ENCODE data around the gene PABPC3.

Gene PABPC3

GRCh38 chr13:25095851-25096453, at the start of gene PABPC3:
Gene PABPC3 (plus strand): TSS chr13:25096136. CDS start chr13:25096199, 63 bp downstream.
- DNase-seq, result no peak

DNA sequence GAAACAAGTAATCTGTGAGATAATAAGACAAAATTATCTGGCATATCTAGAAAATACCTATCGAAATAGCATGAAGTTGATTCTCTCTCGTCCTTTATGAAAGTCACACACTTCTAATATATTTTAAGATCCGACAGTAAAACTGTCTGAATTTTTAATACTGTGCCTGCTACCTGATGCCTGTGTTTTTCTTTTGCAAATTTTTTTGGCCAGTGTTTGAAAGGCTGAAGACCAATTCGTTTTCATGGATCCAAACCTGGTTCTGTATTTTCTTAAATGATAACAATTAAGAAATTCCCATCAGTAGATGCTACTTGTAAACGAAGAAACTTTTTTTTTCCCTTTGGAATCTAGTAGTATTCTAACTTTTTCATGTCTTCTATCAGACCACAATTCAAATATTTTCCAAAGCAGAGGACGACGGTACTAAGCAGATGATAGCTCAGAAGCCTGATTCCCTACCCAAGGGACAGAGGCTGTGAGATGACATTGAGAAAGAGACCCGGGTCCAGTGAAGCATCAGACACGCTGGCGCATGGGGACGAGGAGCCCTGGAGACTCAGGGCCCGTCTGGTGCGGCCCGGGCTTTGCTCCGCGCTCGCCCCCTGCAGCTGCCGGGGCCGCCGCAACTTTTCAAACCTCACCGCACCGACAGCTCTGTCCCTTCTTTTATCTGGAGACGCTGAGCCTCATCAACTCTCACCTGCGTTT, 49.5 kb upstream of the PABPC3 start:
- no peak for DNase-seq

GRCh38 chr13:25046985-25047511, 48.9 kb upstream of the PABPC3 start:
- DNase-seq, result no peak

GRCh38 chr13:25051065-25051464, 44.9 kb upstream of the PABPC3 start:
- no peak for DNase-seq

GRCh38 chr13:25059166-25059565, 36.8 kb upstream of the PABPC3 start:
- DNase-seq, result no peak

- DNase-seq, result no peak
These were observed 36.0 kb upstream of the PABPC3 start for GRCh38 chr13:25059958-25060357.

DNA sequence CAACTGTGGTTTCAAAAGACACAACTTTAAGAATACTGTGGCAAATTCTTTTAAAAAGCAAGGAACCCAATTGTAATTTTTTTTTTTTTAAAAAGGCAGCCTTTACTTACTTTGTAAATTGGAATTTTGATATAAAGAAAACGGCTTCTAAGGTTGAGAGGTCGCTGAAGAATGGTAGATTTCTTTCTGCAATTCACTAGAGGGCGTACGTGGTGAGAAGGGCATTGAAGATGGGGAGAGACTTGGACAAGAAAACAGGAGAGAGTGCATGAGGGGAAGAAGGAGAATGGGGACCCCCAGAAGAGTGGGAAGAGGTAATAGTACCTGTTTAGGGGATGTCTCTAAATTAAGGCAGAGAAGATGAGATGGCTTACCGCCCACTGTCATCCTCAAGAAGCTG, 33.5 kb upstream of the PABPC3 start:
- no peak for DNase-seq

GRCh38 chr13:25064396-25064795, 31.5 kb upstream of the PABPC3 start:
- DNase-seq, result no peak

DNA sequence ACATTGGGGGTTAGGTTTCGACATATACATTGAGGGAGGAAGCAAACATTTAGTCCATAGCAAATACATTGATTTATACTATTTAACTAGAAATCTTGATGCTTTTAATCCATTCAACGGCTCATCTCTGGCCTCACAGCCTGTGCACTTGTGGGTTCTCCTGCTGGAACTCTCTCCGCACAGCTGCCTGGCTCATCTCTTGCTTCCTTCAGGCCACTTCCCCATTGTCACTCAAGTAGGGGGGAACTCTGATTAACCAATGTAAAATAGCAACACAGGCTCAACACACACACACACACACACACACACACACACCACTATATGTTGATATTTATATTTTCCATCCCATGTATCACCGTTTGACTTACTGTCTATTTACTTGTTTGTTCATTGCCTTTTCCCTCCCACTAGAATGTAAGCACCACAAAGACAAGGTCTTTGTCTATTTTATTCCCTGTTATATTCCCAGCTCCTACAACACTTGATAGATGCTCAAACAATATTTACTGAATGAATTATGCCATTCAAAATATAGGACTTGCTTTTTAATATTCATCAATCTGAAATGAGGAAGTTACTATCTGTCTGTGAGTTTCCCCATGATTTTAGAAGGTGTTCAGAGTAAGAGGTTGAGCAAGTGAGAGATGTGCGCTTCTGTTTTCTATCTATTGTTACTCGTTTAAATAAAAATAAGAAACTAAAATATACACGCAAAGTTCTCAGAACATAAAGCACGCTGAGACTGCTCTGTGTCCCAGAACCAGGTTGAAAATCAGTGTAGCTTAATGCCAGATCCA, 29.8 kb upstream of the PABPC3 start:
- DNase-seq, result no peak

DNA sequence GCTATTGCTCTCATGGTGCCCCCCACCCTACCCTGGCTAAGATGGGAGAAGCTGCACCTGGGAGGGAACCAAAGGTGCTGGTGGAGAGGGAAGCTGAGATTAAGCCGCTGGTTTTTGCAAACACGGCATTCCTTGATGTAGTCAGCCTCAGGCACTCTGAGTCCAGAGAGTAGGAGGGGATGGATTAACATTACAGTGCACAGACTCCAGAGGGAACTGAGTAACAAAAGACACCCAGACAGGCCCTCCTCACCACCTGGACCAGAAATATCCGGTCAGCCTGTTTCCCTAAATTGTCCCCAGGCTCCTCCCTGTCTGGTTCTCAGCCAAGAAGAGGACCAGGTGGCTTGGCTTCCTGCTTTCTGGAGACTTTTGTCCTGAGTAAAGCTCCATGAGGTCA, 28.9 kb upstream of the PABPC3 start:
- no peak for DNase-seq

DNA sequence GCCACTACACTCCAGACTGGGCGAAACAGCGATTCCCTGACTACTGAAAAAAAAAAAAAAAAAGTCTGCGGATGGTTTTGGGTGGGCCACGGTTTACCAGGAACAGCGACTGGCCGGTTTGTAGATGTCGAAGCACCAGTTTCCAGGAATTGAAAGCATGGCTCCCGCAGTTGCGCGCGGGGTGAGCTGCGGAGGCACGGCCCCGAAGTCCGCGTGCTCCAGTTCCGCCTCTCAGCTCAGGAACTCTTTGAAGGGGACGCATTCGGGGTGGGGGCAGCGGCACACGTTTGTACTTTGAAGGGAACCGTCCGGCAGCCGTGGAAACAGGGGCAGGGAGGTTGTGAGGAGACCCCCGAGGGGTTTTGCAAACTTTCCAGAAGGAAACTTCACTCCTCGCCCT, 27.1 kb upstream of the PABPC3 start:
- DNase-seq, result no peak

GRCh38 chr13:25069236-25069635, 26.7 kb upstream of the PABPC3 start:
- DNase-seq, result no peak

GRCh38 chr13:25069911-25070310, 26.0 kb upstream of the PABPC3 start:
- DNase-seq, result no peak

DNA sequence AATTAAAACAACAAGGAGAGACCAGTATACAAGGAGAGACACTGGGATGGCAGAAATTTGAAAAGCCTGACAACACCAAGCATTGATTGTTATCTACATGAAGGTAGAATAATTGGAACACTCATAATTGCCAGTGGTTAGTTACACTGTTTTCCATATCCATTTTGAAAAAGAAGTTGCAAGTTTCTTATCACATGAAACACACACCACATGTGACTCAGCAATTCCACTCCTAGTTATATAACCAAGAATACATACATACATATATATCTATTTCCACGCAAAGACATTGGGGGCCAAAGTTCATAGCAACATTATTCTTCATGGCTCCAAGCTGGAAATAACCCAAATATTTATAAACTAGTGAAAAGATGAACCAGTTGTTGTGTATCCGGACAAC, 15.2 kb upstream of the PABPC3 start:
- no peak for DNase-seq

GRCh38 chr13:25084096-25084495, 11.8 kb upstream of the PABPC3 start:
- DNase-seq, result no peak

GRCh38 chr13:25085125-25085742, 10.7 kb upstream of the PABPC3 start:
- DNase-seq, result no peak

- no peak for DNase-seq
These were observed 7.2 kb upstream of the PABPC3 start for GRCh38 chr13:25088562-25089221.

GRCh38 chr13:25097426-25097825, 1.5 kb downstream of the PABPC3 start:
- DNase-seq, result no peak

DNA sequence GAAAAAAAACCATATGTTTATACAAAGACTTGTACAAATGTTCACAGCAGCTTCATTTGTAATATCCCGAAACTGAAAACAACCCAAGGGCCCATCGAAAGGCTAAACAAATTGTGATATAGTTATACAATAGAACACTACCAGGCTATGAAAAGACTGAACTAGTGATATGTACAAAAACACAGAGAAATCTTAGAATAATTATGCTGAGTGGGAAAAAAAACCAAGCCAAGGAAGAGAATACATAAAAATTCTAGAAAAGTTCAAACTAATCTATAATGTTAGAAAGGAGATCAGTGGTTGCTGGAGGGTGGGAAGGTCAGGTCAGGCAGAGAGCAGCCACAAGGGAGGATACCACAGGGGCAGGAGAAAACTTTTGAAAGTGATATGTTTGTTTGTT, 7.8 kb downstream of the PABPC3 start:
- DNase-seq, result no peak

GRCh38 chr13:25109341-25109740, 13.4 kb downstream of the PABPC3 start:
- no peak for DNase-seq

DNA sequence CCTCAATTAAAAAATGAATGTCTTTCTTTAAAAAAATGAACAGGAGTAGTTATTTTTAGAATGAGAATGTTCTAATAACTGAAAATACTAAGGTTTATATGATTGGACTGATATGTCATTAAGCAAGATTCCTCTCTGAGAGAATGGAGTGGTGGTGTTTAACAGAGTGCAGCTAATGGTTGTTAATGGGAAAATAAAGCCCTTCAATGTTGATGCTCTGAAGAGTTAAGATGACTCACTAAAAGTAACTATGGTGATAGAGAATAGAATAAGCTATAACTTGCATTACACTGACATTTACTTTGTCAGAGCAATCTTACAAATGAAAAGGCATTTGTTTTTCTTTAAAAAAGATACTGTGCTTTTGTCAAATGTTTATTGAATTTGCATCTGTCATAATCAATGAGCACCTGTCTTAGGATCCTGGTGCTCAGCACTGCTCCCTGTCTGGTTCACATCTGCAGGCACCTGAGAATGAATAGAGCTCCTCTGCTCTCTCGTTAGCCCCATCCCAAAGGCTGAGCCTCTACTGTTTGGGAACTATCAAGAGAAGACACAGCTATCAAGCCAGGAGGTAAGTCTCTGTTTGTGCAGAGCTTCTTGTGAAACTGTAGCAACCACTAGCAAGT, 15.1 kb downstream of the PABPC3 start:
- DNase-seq, result no peak

GRCh38 chr13:25111585-25111956, 15.6 kb downstream of the PABPC3 start:
- no peak for DNase-seq
